GM19099 (cell line): Measurements from ENCODE around the gene C2orf78.
"Not testable (repeated sequence)": the region's sequence is repeated elsewhere in the genome, so short reads cannot be mapped to it uniquely, and the experiment has no call there.

Experiments used
- POLR2A ChIP-seq: IDR thresholded peaks from 3 replicates; pipeline ENCODE4 v1.6.1; 2011; ENCODE audit warnings: low read depth; ENCODE audit not compliant: insufficient read length; ENCODE audit errors: extremely low read depth

The C2orf78 gene

GRCh38 chr2:73783883-73784282 is at the start of gene C2orf78:
C2orf78 (plus strand) TSS chr2:73784183; CDS start chr2:73784310, 127 bp downstream.
- not testable (repeated sequence) for TF ChIP-seq POLR2A

- TF ChIP-seq POLR2A, result no peak
Observed at GRCh38 chr2:73736378-73736777, 47.6 kb upstream of the C2orf78 start.

GRCh38 chr2:73736855-73737779 is 46.9 kb upstream of the C2orf78 start, which contains the start of gene TPRKB:
TPRKB (minus strand) TSS chr2:73737345; CDS start chr2:73734569, 2,776 bp downstream.
- TF ChIP-seq POLR2A, result peak; percentile 78

- TF ChIP-seq POLR2A, result no peak
Observed at GRCh38 chr2:73739101-73739500, 44.9 kb upstream of the C2orf78 start.

GRCh38 chr2:73740767-73741166 is 43.2 kb upstream of the C2orf78 start:
- no peak for TF ChIP-seq POLR2A

GRCh38 chr2:73746015-73746876 is 37.7 kb upstream of the C2orf78 start:
- TF ChIP-seq POLR2A, result no peak

GRCh38 chr2:73746877-73747208 is 37.1 kb upstream of the C2orf78 start:
- TF ChIP-seq POLR2A, result no peak

GRCh38 chr2:73749314-73749713 is 34.7 kb upstream of the C2orf78 start:
- no peak for TF ChIP-seq POLR2A

- TF ChIP-seq POLR2A, result no peak
Observed at GRCh38 chr2:73759285-73759764, 24.7 kb upstream of the C2orf78 start.

- no peak for TF ChIP-seq POLR2A
Observed at GRCh38 chr2:73759904-73760303, 24.1 kb upstream of the C2orf78 start.

- no peak for TF ChIP-seq POLR2A
Observed at GRCh38 chr2:73762571-73762970, 21.4 kb upstream of the C2orf78 start.

GRCh38 chr2:73764945-73765344 is 19.0 kb upstream of the C2orf78 start:
- TF ChIP-seq POLR2A, result no peak

- TF ChIP-seq POLR2A, result no peak
Observed at GRCh38 chr2:73766349-73766748, 17.6 kb upstream of the C2orf78 start.

- TF ChIP-seq POLR2A, result no peak
Observed at GRCh38 chr2:73766994-73767393, 17.0 kb upstream of the C2orf78 start.

GRCh38 chr2:73770725-73771124 is 13.3 kb upstream of the C2orf78 start:
- no peak for TF ChIP-seq POLR2A
